Neural crest cell (in vitro differentiated cells): ENCODE results near the gene TIRAP. TPM values are rescaled to one million over a fixed set of nuclear protein-coding genes. Genes with fewer than 3 reads are reported as not detected.

Experiments used
- DNase-seq: peaks from one replicate; pipeline ENCODE4 v3.0.0; 2021; ENCODE audit warnings: low read depth, mixed read lengths, low spot score
- H3K27ac Mint-ChIP-seq: one replicate; pipeline ENCODE4 v1.8.0; 2021; ENCODE audit warnings: mild to moderate bottlenecking, mixed read lengths; ENCODE audit not compliant: unreplicated experiment
- H3K27me3 Mint-ChIP-seq: 2 replicates; pipeline ENCODE4 v1.8.0; 2021; ENCODE audit warnings: low read depth, mild to moderate bottlenecking, mixed read lengths
- H3K36me3 Mint-ChIP-seq: 2 replicates; pipeline ENCODE4 v1.8.0; 2021; ENCODE audit warnings: low read depth, mild to moderate bottlenecking, mixed read lengths
- H3K4me1 Mint-ChIP-seq: 2 replicates; pipeline ENCODE4 v1.8.0; 2021; ENCODE audit warnings: mixed read lengths
- H3K4me3 Mint-ChIP-seq: one replicate; pipeline ENCODE4 v1.8.0; 2021; ENCODE audit warnings: mild to moderate bottlenecking, mixed read lengths
- H3K9me3 Mint-ChIP-seq: 2 replicates; pipeline ENCODE4 v1.8.0; 2021; ENCODE audit warnings: mixed read lengths
- total RNA-seq: library from RNA; stranded (reverse); gene quantifications from 2 replicates; pipeline ENCODE4 v1.2.1, GENCODE V29; 2021
- TF ChIP-seq, protein P1 (sequence below): fragments of 200-600 bp; sonication (generic); conservative IDR thresholded peaks from 2 replicates; pipeline ENCODE4 v1.5.0; 2021; ENCODE audit warnings: antibody characterized with exemption, mild to moderate bottlenecking

The TIRAP gene
- total RNA-seq, 1 donor from 2014 or later: 9.7 TPM

DNA sequence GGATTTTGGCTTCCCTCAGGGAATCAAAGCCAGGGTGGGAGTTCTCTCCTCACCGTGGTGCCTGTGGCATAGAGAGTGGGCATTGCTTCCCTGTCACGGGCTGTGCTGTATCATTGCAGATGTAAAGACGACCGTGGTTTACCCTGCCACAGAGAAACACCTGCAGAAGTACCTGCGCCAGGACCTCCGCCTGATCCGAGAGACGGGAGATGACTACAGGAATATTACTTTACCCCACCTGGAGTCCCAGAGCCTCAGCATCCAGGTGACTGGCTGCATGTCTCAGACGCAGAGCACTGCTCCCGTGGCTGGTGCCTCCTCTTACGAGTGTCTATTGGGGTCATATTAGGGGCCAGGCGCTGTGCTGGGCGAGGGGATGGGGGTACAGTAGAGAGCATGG is 48.4 kb downstream of the TIRAP start:
- Mint-ChIP-seq H3K9me3 (no peaks in the 10 kb centered on the region), H3K36me3 (no peaks in the 10 kb centered on the region), H3K27ac (no peak overlapping the region), H3K27me3 (no peaks in the 10 kb centered on the region), H3K4me1 (peaks cover 32% of the 10 kb centered on the region), H3K4me3 (no peak overlapping the region)
- TF ChIP-seq, protein P1, sequence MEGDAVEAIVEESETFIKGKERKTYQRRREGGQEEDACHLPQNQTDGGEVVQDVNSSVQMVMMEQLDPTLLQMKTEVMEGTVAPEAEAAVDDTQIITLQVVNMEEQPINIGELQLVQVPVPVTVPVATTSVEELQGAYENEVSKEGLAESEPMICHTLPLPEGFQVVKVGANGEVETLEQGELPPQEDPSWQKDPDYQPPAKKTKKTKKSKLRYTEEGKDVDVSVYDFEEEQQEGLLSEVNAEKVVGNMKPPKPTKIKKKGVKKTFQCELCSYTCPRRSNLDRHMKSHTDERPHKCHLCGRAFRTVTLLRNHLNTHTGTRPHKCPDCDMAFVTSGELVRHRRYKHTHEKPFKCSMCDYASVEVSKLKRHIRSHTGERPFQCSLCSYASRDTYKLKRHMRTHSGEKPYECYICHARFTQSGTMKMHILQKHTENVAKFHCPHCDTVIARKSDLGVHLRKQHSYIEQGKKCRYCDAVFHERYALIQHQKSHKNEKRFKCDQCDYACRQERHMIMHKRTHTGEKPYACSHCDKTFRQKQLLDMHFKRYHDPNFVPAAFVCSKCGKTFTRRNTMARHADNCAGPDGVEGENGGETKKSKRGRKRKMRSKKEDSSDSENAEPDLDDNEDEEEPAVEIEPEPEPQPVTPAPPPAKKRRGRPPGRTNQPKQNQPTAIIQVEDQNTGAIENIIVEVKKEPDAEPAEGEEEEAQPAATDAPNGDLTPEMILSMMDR: no peak
- no peak for DNase-seq

DNA sequence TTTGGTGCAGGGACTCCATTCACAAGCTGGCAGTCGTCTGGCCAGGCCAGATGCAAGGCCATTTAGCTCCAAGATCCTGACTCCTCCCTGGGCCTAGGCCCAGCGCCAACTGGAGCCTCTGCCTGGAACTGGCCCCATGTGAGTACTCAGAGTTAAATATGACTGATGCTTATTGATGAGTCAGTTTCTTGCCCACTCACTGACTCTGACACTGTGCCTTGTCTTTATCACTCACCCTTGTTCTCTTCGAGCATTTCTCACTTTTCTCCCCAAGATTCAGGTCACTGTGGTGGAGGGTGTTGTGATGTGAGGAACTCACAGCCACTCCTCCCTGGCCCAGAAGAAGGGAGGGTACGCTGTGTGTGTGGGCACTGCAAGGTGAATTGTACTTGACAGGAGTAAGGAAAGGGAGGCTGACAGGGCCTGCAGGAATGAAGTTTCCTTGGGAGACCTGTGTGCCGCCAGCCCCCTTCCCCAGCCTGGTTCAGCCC is 49.4 kb downstream of the TIRAP start:
- no peak for DNase-seq
- H3K27me3 Mint-ChIP-seq: no peaks in the 10 kb centered on the region
- H3K4me3 Mint-ChIP-seq: no peak overlapping the region
- no peaks in the 10 kb centered on the region for H3K36me3 Mint-ChIP-seq
- TF ChIP-seq, protein P1: no peak
- no peaks in the 10 kb centered on the region for H3K9me3 Mint-ChIP-seq
- peaks cover 36% of the 10 kb centered on the region for H3K4me1 Mint-ChIP-seq
- H3K27ac Mint-ChIP-seq: peak overlapping the region; percentile 67

DNA sequence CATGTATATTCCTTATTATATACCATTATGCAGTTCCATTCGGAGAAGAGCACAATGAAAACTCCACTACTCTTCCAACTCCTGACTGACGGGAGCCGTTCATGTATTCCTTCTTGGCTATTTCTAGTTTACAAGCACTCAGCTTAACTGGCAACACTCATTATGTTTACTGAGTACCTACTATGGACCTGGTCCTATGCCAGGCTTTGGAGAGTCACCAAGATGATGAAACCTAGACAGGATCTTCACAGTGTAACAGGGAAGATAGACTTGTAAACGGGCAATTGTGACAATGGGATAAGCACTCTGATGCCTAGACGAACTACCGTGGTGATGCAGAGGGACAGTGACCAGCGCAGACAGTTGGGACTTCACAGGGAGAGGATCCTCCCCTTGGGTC is 50.2 kb downstream of the TIRAP start:
- no peaks in the 10 kb centered on the region for H3K9me3 Mint-ChIP-seq
- H3K36me3 Mint-ChIP-seq: no peaks in the 10 kb centered on the region
- no peaks in the 10 kb centered on the region for H3K27me3 Mint-ChIP-seq
- H3K27ac Mint-ChIP-seq: peak overlapping the region; percentile 32
- H3K4me3 Mint-ChIP-seq: no peak overlapping the region
- no peak for DNase-seq
- TF ChIP-seq, protein P1: no peak
- H3K4me1 Mint-ChIP-seq: peaks cover 31% of the 10 kb centered on the region

DNA sequence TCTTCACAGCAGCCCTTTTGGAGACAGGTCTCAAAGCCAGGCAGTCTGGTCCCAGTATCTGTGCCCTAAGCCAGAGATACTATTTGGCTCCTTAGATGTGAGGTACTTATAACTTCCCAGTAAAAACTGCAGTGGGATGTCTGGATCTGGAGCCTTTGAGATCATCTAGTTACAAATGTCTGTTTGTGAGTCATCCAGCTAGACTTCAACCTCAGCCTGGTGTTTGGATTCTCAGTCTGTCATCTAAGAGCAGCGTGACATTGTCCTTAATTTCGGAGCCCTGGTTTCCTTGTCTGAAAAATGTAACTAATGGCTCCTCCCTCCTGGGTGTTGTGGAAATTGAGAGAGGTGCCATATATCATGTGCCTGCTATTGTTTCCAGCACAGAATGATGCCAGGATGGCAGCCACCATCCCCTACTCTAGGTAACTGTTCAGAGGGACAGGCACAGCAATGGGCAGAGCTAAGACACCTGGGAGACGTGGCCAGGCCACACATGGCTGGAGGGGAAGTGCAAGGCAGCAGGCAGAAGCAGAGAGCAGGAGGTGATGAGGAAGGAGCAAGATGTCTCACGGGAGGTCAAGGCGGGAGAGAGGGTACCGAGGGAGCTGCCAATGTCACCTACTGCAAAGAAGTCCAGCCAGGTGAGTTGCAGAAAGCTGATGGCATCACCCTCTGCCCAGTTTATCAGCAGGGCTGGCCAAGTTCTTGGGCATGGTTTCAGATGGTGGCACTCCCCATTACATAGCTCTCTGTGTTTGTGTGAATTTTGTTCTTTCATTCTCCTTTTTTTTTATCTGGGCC is 52.0 kb downstream of the TIRAP start:
- no peak for DNase-seq
- peak overlapping the region; percentile 65 for H3K27ac Mint-ChIP-seq
- TF ChIP-seq, protein P1: no peak
- H3K36me3 Mint-ChIP-seq: no peaks in the 10 kb centered on the region
- H3K4me1 Mint-ChIP-seq: peaks cover 31% of the 10 kb centered on the region
- no peak overlapping the region for H3K4me3 Mint-ChIP-seq
- H3K27me3 Mint-ChIP-seq: no peaks in the 10 kb centered on the region
- no peaks in the 10 kb centered on the region for H3K9me3 Mint-ChIP-seq

DNA sequence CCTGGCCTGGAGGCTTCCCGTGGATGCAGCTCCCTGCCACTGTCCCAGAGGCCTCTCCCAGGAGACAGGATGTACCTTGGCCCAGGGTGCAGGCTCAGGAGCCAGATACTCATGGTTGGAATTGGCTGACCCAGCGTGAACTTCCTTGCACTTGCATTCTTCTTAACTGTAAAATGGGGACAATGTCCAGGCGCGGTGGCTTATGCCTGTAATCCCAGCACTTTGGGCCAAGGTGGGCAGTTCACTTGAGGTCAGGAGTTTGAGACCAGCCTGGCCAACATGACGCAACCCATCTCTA is 52.5 kb downstream of the TIRAP start:
- Mint-ChIP-seq H3K4me1 (peaks cover 36% of the 10 kb centered on the region), H3K4me3 (no peak overlapping the region), H3K36me3 (no peaks in the 10 kb centered on the region), H3K9me3 (no peaks in the 10 kb centered on the region), H3K27me3 (no peaks in the 10 kb centered on the region), H3K27ac (no peak overlapping the region)
- no peak for DNase-seq
- TF ChIP-seq, protein P1: no peak
